Right renal pelvis (tissue), 4 donors: ENCODE results near the gene CHKB. TPM values are rescaled to one million over a fixed set of nuclear protein-coding genes. Genes with fewer than 3 reads are reported as not detected.
"Not testable (repeated sequence)": the region's sequence is repeated elsewhere in the genome, so short reads cannot be mapped to it uniquely, and the experiment has no call there.

Experiments used
- DNase-seq, 4 donors: peaks; one replicate each; pipeline ENCODE4 v3.0.0-alpha.2; 2013; ENCODE audit warnings: low read depth in 4 of 4, low spot score in 3 of 4, missing footprints in 1 of 4
- polyA plus RNA-seq, 4 donors: library from polyadenylated mRNA; unstranded; fragments of 120-200 nt; gene quantifications; one replicate each; pipeline ENCODE4 v1.2.1, GENCODE V29; 2013; ENCODE audit not compliant: insufficient read length in 4 of 4

Gene CHKB
- polyA plus RNA-seq, 4 donors = 81.3 to 86.7 (median 85.1) TPM

- no peak for DNase-seq
Observed at GRCh38 chr22:50560034-50560433, 22.6 kb downstream of the CHKB start.

- DNase-seq = no peak
Observed at GRCh38 chr22:50556703-50557102, 25.9 kb downstream of the CHKB start.

DNA sequence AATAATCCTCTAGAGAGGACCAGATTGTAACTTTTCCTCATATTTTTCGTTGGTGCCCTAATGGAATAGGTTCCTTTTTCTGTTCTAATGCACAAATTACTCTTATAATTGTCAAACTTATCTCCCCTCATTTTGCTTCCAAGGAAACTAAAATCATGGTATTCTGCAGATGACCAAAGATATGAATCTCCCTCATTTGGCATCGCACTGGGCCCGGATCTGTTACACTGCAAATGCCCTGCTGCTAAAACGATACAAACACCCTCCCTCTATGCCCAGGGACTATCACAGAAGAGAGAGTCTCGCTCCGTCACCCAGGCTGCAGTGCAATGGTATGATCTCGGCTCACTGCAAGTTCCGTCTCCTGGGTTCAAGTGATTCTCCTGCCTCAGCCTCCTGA is 29.3 kb downstream of the CHKB start:
- DNase-seq = no peak

DNA sequence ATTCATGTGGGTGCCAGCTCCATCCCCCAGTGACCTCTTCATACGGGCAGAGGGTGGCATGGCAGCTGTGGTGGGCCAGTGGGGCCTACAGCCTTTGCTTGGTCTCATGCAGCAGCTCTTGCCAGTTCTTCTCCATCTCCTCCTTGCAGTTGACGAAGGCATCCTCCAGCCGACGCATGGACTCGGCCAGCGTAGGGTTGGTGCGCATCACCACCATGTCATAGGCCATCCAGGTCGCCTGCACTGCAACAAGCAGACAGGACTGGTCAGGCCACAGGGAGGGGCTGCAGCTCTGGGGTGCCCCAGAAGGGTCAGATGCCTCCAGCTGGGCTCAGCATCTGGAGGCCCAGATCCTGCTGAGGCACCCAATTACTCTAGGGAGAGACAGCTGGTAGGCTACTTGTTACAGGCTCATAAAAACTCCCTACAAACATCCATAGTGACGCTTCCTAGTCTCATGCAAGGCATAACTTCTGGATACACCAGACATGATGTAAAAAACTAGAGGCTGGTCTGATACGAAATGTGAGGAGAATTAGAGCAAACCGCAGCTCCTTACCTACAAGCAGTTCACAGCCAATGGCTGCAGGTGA is 31.4 kb downstream of the CHKB start:
- no peak for DNase-seq

DNA sequence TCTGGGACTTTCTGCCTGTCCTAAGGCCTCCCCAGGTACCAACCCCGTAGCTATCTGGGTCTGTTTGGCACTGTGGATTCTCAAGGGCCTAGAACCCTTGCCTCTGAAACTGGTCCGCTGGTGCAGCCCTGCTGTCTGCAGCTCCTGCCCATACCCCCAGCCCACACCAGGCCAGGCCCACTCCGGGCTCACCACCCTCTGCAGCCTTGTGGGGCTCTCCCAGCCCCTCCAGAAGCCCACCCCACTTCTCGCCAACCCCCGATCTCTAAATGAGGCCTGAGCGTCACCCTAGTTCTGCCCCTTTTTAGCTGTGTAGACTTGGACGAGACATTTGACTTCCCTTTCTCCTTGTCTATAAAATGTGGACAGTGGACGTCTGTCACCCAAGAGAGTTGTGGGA is 32.3 kb downstream of the CHKB start:
- DNase-seq = no peak

- DNase-seq = no peak
Observed at GRCh38 chr22:50548921-50549790, 33.5 kb downstream of the CHKB start.

DNA sequence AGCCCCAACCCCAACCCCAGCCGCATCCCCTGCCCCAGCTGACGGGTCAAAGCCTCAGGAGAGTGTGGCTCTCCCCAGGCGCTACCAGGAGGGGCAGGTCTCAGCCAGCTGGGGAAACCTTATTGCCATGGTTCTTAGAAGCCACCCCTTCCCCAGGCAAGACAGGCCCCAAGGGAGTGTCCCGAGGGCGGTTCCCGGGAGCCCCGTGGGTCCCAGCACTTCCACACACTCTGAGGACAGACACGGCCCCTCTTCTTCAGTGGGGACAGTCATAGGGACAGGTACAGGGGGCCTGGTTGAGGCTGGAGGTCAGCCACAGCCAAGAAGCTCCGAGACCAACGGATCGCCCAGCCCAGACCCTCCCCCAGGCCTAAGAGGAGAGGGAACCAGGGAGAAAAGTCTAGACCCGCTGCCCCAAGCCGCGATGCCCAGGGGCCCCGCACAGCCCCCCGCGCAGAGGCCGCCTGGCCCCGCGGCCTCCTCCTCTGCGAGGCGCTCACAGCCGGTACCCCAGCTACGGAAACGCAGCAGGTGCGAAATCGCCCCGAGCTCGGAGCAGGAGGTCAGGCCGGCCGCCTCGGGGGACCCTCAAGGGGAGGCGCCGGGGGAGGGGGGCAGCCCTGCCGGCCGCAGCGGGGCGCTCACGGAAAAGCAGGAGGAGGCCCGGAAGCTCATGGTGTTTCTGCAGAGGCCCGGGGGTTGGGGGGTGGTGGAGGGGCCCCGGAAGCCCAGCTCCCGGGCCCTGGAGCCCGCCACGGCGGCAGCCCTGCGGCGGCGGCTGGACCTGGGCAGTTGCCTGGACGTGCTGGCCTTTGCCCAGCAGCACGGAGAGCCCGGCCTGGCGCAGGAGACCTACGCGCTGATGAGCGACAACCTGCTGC is 34.4 kb downstream of the CHKB start:
- DNase-seq = no peak

DNA sequence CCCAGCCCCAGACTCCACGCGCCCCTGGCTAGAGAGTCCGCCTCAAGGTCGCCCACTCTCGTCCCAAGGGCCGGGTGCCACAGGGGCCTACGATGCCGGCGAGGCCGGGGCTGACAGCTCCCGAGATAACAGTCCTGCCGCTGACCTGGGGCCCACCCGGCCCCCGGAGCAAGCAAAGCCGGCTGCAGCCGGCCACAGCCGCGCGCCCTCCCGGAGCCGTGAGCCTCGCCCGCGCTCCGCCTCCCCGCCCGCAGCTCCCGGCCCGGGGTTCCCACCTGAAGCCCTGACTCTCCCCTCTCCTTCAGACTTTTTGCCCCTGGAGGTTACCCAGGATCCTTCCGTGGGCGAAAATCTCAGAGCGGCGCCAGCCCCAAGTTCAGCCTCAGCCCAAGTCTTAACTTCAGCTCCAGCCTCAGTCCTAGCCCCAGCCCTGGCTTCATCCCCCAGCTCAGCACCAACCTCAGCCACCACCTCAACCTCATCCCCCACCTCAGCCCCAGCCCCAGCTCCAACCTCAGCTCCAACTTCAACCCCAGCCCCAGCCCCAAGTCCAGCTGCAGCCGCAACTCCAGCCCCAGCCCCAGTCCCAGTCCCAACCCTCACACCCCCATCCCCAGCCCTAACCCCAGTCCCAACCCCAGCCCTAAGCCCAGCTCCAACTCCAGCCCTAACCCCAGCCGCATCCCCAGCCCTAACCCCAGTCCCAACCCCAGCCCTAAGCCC is 35.2 kb downstream of the CHKB start:
- DNase-seq = no peak

DNA sequence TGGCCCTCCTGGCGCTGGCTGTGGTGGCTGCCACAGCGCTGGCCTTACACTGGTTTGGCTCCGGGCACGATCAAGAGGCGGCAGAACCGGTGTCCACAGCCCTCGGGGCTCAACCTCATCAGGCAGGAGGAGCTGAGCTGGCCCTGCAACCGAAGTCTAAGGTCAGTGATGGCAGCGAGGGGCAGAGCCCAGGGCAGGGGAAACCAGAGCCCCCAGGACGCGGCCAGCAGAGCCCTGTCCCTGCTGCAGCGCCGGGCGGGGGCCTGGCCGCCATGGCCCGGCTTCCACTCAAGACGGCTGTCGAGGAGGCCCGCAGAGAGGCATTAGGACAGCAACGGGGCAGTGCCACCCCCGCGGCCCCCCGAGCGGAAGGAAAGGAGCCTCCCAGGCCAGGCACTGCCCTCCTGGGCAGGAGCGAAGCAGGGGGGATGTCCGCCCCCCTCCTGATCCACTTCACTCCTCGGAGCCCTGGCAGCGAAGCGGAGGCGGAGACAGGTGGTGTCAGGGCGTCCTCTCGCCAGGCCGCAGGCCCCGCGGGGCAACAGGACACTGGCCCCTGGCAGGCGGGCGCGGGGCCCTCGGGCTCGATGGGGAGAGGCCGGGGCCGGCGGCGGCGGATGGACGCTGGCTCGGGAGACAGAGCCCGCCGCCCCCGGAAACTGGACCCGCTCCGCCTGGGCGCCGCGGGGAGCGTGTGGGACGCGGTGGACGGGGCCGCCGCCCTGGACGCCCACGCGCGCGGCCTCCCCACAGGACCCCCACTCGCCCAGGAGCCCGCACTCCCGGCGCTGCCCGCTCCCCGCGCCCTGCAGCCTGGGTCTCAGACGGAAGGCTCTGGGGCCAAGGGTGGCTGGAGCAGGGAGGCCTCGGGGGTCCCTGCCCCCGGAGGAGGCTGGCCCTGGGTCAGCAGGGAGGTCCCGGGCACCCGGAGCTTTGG is 36.1 kb downstream of the CHKB start:
- no peak for DNase-seq

GRCh38 chr22:50545522-50546325 is 36.9 kb downstream of the CHKB start, which contains the start of gene KLHDC7B:
Gene KLHDC7B, plus strand, starts transcription at chr22:50545899. Its CDS starts 345 bp downstream, at chr22:50546244.
- DNase-seq = no peak

DNA sequence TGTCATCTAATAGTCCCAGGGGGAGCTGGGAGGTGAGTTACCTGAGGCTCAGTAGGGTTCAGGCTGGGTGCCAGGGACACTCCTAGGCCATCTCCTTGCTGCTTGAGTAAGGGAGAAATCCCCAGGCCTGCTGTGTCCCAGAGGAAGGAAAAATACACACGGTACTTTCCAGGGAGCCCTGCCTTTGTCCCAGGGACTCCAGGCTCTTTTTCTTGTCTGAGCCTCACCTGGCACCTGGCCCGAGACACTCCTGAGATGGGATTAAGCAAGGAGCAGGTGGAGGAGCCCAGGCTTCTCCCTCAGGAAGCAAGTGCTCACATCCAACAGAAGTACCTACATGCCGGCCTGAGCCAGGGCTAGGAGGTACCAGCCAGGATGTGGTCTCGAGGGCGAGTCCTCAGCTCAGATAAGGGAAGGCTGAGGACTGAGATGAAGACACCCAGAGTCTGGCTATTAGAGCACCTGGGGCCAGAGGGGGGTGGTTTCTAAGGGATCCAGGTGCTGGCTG is 37.8 kb downstream of the CHKB start:
- DNase-seq = no peak

DNA sequence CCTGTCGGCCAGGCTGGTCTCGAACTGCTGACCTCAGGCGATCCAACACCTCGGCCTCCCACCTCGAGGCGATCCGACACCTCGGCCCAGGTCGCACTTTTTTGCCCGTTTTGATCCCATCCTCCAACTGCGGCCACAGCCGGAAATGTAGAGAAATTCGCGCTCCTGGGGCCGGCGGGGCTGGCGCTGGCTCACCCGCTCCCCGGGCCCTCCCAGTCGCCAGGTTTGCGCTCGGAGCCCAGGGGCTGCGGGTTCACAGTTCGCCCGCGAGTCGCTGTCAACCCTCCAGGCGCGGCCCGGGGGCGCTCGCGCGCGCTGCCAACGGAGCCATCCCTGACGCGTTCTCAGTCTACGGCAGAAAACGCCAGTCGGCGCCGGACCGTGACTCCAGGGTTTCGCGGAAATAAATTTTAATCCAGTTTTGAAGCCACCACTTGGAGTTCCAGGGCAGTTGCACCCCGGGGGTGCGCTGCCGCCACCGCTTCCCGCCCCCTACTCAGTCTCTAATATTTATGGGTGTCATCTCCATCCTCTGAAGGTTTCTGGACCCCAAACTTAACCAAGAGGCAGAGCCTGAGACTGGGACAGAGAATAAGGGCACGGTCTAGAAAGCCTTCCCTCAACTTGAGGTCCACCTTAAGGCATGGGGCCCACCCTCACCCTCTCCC is 38.4 kb downstream of the CHKB start:
- no peak for DNase-seq

DNA sequence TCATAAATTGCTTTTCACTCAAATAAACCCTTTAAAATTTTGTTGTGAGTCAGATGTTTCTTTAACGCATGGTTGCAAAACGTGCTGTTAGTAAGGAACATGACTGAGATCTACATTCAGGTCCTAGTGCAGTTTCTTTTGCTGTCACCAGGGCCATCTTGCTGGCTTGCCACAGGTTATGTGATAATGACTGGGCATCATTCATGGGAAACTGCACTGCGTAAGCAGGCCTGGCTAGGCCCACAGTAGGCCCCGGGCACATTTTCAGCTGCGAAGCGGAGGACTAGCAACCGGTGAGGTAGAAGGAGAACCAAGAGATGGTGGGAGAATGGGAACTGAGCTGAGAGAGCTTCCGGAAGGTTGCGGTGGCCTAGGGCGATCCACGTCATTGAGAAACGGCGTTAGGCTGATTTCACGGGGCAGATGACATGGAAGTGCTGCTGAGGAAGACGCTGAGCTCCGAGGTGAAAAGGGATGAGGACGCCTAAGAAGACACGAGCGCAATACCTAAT is 40.2 kb downstream of the CHKB start:
- DNase-seq = no peak

GRCh38 chr22:50541667-50542026 is 41.0 kb downstream of the CHKB start:
- not testable (repeated sequence) for DNase-seq

DNA sequence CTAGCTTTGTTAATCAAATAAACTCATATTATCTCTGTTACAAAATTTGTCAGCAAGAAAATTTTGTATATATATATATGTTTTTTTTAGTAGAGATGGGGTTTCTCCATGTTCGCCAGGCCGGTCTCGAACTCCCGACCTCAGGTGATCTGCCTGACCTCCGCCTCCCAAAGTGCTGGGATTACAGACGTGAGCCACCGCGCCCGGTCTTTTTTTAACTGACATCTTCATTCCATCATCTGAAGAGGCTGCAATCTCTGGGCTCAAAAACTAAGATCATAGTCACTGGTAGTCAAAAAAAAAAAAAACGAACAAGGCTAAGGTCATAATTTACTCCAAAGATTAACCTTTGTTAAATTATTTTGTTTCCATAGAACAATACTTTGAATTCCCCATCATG is 42.3 kb downstream of the CHKB start:
- DNase-seq = no peak

- DNase-seq = no peak
Observed at GRCh38 chr22:50537765-50538164, 44.9 kb downstream of the CHKB start.

DNA sequence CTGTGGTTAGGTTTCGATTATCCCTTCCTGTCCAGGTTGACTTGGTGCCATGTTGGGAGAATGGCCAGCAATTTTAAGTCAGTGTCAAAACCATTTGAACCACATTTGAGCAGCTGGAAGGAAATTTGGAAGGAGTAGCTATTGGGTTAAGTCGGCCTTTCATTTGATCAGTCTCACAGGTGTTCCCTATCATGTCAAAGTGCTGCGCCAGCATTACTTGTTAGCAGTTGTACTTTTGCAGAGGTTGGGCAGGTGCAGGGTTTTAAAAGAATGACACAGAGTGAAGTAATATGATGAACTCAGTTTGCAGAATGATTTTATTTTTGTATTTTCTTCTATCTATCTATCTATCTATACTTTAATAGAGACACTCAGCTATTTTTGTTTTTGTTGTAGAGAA is 46.4 kb downstream of the CHKB start:
- no peak for DNase-seq

DNA sequence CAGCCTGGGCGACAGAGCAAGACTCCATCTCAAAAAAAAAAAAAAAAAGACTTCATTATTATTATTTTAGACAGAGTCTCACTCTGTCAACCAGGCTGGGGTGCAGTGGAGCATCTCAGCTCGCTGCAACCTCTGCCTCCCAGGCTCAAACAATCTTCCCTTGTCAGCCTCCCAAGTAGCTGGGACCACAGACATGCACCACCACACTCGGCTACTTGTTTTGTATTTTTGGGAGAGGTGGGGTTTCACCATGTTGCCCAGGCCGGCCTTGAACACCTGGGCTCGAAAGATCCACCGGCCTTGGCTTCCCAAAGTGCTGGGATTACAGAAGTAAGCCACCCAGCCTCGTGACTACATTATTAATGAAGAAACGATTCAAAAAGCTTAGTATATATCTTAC is 47.5 kb downstream of the CHKB start:
- no peak for DNase-seq
